Astrocyte (in vitro differentiated cells and primary cell): ENCODE data around the gene ATP11A. TPM values are rescaled to one million over a fixed set of nuclear protein-coding genes. Genes with fewer than 3 reads are reported as not detected.

ENCODE experiments used
- DNase-seq: peaks from one replicate; pipeline ENCODE4 v3.0.0-alpha.2; 2010; ENCODE audit warnings: low read depth
- FAIRE-seq: peaks from 2 replicates; lab custom pipeline; 2011; peaks lifted over from hg19 to GRCh38; lab: Jason Lieb, UNC
- H2AFZ ChIP-seq: 2 replicates; pipeline ENCODE4 v1.6.0; 2012; ENCODE audit warnings: low read depth, low read length, inconsistent platforms
- H3K27ac ChIP-seq: 2 replicates; pipeline ENCODE4 v1.5.1; 2011; ENCODE audit warnings: low read depth, low read length, inconsistent platforms
- H3K27me3 ChIP-seq: 2 replicates; pipeline ENCODE4 v1.6.0; 2011; ENCODE audit warnings: low read length, inconsistent platforms; ENCODE audit not compliant: insufficient read depth
- H3K36me3 ChIP-seq: 2 replicates; pipeline ENCODE4 v1.5.1; 2011; ENCODE audit warnings: low read length, inconsistent platforms; ENCODE audit not compliant: insufficient read depth
- H3K4me1 ChIP-seq: 2 replicates; pipeline ENCODE4 v1.5.1; 2011; ENCODE audit warnings: low read length, inconsistent platforms; ENCODE audit not compliant: insufficient read depth
- H3K4me2 ChIP-seq: 2 replicates; pipeline ENCODE4 v1.6.0; 2012; ENCODE audit warnings: low read length, inconsistent platforms
- H3K4me3 ChIP-seq: 2 replicates; pipeline ENCODE4 v1.5.1; 2011; ENCODE audit warnings: low read depth, mild to moderate bottlenecking, low read length, inconsistent platforms; ENCODE audit not compliant: insufficient read depth
- H3K79me2 ChIP-seq: 2 replicates; pipeline ENCODE4 v1.6.0; 2012; ENCODE audit warnings: mild to moderate bottlenecking, low read length, inconsistent platforms; ENCODE audit not compliant: insufficient read depth
- H3K9ac ChIP-seq: 2 replicates; pipeline ENCODE4 v1.6.0; 2012; ENCODE audit warnings: mild to moderate bottlenecking, low read length, inconsistent platforms
- H3K9me3 ChIP-seq: 2 replicates; pipeline ENCODE4 v1.5.1; 2012; ENCODE audit warnings: low read depth, mild to moderate bottlenecking, low read length, inconsistent platforms; ENCODE audit not compliant: insufficient read depth
- H4K20me1 ChIP-seq: 2 replicates; pipeline ENCODE4 v1.6.0; 2012; ENCODE audit warnings: low read length, inconsistent platforms; ENCODE audit not compliant: insufficient read depth
- H3K27ac Mint-ChIP-seq: one replicate; pipeline ENCODE4 v1.8.0; 2021; ENCODE audit warnings: mild to moderate bottlenecking, mixed read lengths; ENCODE audit not compliant: unreplicated experiment
- H3K27me3 Mint-ChIP-seq: one replicate; pipeline ENCODE4 v1.8.0; 2021; ENCODE audit warnings: low read depth, mixed read lengths; ENCODE audit not compliant: unreplicated experiment
- H3K36me3 Mint-ChIP-seq: one replicate; pipeline ENCODE4 v1.8.0; 2021; ENCODE audit warnings: low read depth, mixed read lengths; ENCODE audit not compliant: unreplicated experiment
- H3K4me1 Mint-ChIP-seq: one replicate; pipeline ENCODE4 v1.8.0; 2021; ENCODE audit warnings: low read depth, mixed read lengths; ENCODE audit not compliant: unreplicated experiment
- H3K4me3 Mint-ChIP-seq: one replicate; pipeline ENCODE4 v1.8.0; 2021; ENCODE audit warnings: mild to moderate bottlenecking, moderate library complexity, mixed read lengths; ENCODE audit not compliant: unreplicated experiment
- H3K9me3 Mint-ChIP-seq: one replicate; pipeline ENCODE4 v1.8.0; 2021; ENCODE audit warnings: mild to moderate bottlenecking, mixed read lengths; ENCODE audit not compliant: unreplicated experiment
- CTCF ChIP-seq: IDR thresholded peaks from 2 replicates; pipeline ENCODE4 v1.5.1; 2011; ENCODE audit warnings: low read depth, mild to moderate bottlenecking, inconsistent platforms, low read length, moderate library complexity; ENCODE audit not compliant: insufficient read depth
- EZH2 ChIP-seq: IDR thresholded peaks from 2 replicates; pipeline ENCODE4 v1.6.1; 2012; ENCODE audit warnings: mild to moderate bottlenecking, low read length, inconsistent platforms; ENCODE audit not compliant: insufficient read depth
- total RNA-seq: library from RNA; stranded (reverse); gene quantifications from 2 replicates; pipeline ENCODE4 v1.2.1, GENCODE V29; 2021

ATP11A gene
- total RNA-seq, 1 donor from 2014 or later = 38.9 TPM

- no peaks in the 10 kb centered on the region for H3K36me3 ChIP-seq
Observed at GRCh38 chr13:112833551-112834257, 143.9 kb downstream of the ATP11A start.

GRCh38 chr13:112835344-112835743 is 145.5 kb downstream of the ATP11A start:
- Mint-ChIP-seq H3K27me3 (peaks cover 3% of the 10 kb centered on the region), H3K36me3 (peaks cover 40% of the 10 kb centered on the region), H3K27ac (no peak overlapping the region), H3K9me3 (no peaks in the 10 kb centered on the region), H3K4me3 (no peak overlapping the region), H3K4me1 (peaks cover 7% of the 10 kb centered on the region)
- Histone ChIP-seq H3K27me3 (no peaks in the 10 kb centered on the region), H3K4me2 (no peak overlapping the region), H3K9ac (no peak overlapping the region), H3K36me3 (no peaks in the 10 kb centered on the region), H3K27ac (no peak overlapping the region), H4K20me1 (no peaks in the 10 kb centered on the region), H3K79me2 (no peaks in the 10 kb centered on the region), H3K4me1 (no peaks in the 10 kb centered on the region), H3K9me3 (no peaks in the 10 kb centered on the region), H3K4me3 (no peak overlapping the region), H2AFZ (no peak overlapping the region)
- DNase-seq = no peak
- TF ChIP-seq CTCF (no peak), EZH2 (no peak)
- FAIRE-seq = no peak

More at GRCh38 chr13:112833551-112834257, 143.9 kb downstream of the ATP11A start:
- Mint-ChIP-seq H3K4me1 (peaks cover 13% of the 10 kb centered on the region), H3K36me3 (peaks cover 34% of the 10 kb centered on the region), H3K27ac (peak overlapping the region; percentile 91), H3K4me3 (no peak overlapping the region), H3K27me3 (no peaks in the 10 kb centered on the region), H3K9me3 (no peaks in the 10 kb centered on the region)
- H3K4me3 ChIP-seq = no peak overlapping the region
- no peaks in the 10 kb centered on the region for H3K79me2 ChIP-seq
- H3K4me2 ChIP-seq = no peak overlapping the region
- H3K27me3 ChIP-seq = no peaks in the 10 kb centered on the region
- no peaks in the 10 kb centered on the region for H4K20me1 ChIP-seq
- TF ChIP-seq CTCF (no peak), EZH2 (no peak)
- DNase-seq (no peak), FAIRE-seq (no peak)
- no peak overlapping the region for H2AFZ ChIP-seq
- H3K9me3 ChIP-seq = no peaks in the 10 kb centered on the region
- no peak overlapping the region for H3K9ac ChIP-seq
- no peaks in the 10 kb centered on the region for H3K4me1 ChIP-seq
- no peak overlapping the region for H3K27ac ChIP-seq

- Histone ChIP-seq H3K4me3 (no peak overlapping the region), H3K4me2 (no peak overlapping the region), H3K4me1 (no peaks in the 10 kb centered on the region), H3K9me3 (no peaks in the 10 kb centered on the region), H3K9ac (no peak overlapping the region), H3K27ac (no peak overlapping the region), H3K36me3 (no peaks in the 10 kb centered on the region), H3K79me2 (no peaks in the 10 kb centered on the region), H2AFZ (no peak overlapping the region), H3K27me3 (no peaks in the 10 kb centered on the region), H4K20me1 (no peaks in the 10 kb centered on the region)
- Mint-ChIP-seq H3K4me3 (no peak overlapping the region), H3K27ac (no peak overlapping the region), H3K4me1 (peaks cover 7% of the 10 kb centered on the region), H3K27me3 (peaks cover 3% of the 10 kb centered on the region), H3K36me3 (peaks cover 38% of the 10 kb centered on the region), H3K9me3 (no peaks in the 10 kb centered on the region)
- FAIRE-seq (no peak), DNase-seq (no peak)
- no peak for TF ChIP-seq CTCF
- TF ChIP-seq EZH2 = no peak
Observed at GRCh38 chr13:112835796-112836195, 146.0 kb downstream of the ATP11A start.
